ENCODE data around the gene CLBA1.

CLBA1 gene

DNA sequence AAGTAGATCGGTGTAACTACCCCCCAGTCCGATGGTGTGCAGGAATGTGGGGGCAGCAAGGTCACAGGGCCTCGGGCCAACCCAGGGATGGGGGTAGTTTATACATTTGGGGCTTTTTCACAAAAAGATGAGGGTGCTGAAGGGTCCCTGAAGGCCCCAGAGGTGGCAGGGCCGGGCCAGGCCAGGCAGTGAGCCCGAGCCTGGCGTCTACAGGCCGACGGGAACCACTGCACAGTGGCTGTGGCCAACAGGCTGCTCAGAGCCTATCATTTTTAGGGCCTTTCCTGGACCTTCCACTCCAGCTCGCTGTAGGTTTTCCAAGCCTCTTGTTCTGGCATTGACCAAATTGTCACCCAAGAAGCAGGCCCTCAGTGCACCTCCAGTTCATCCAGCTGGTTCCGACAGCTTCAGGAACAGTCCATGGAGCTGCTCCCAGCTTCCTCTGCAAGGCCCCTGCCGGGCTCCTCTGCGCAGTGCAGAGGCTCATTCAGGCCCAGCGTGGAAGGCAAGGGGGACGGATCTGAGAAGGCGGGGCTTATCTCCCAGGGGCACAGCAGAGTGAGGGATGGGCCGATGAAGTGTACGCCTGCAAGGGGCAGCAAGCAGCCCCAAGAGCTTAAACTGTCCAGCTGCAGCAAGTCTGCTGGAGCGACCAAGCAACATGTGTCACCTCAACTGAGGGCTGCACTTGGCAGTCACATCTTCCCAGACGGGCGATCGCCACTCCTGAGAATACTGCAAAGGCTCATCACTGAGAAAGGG lies 21.4 kb downstream of the CLBA1 start:
- DNase-seq: no peak

DNA sequence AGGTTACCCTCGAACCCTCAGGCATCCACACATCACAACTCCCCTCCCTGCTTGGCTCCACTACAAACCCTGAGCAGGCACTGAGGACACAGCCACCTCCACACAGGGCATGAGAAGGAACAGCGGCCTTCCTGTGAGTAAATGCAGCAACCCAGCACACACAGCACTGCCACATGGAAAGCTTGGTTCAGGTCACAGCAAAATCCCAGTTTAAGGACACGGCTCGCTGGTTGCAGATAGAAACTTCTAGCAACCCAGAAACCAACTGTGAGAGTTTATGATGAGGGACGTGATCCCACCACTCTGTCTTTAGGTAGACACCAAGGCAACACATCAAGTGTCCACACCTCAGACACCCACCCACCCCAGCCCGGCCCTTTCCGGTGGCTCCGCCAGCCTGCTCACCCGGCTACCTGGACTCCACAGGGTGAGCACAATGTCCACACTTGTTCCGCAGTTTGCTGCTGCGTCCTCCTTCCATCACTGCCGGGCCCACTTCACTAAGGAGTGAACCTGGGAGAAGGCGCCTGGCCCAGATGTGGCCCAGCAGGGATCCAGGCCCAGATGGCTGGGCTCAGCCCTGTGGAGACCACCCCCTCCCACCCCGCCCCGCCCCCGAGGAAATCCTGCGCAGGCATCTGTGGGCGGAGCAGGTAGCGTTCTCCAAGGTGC lies 22.1 kb downstream of the CLBA1 start:
- DNase-seq: no peak

GRCh38 chr14:105010106-105010505 lies 24.5 kb downstream of the CLBA1 start:
- DNase-seq: no peak

GRCh38 chr14:105010891-105011291 lies 25.3 kb downstream of the CLBA1 start:
- DNase-seq: no peak

- DNase-seq: no peak
These were observed 25.9 kb downstream of the CLBA1 start for GRCh38 chr14:105011312-105011990.

GRCh38 chr14:105012171-105012985 lies 26.8 kb downstream of the CLBA1 start:
- DNase-seq: no peak

- no peak for DNase-seq
These were observed 27.7 kb downstream of the CLBA1 start for GRCh38 chr14:105013150-105013785.

GRCh38 chr14:105014032-105014431 lies 28.4 kb downstream of the CLBA1 start:
- no peak for DNase-seq

DNA sequence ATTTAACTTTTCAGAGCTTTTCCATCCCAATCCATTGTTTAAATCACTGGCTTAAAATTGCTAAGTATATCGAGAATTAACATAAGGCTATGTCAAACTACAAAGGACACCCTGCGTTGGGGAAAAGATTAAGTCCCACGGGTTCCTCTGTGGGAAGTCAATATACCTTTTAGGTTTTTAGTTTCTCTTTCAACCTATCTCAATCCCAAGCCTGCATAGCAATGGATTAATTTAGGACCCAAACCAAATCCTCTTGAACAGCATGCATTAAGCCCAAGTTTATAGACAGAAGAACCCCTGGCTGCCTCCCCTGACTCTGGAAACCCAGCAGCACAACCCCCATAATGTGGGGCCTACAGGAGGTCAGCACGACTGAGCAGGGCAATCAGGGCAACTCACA lies 29.0 kb downstream of the CLBA1 start:
- DNase-seq: no peak

- DNase-seq: no peak
These were observed 29.7 kb downstream of the CLBA1 start for GRCh38 chr14:105015242-105015641.

GRCh38 chr14:105015905-105016304 lies 30.3 kb downstream of the CLBA1 start:
- DNase-seq: no peak

DNA sequence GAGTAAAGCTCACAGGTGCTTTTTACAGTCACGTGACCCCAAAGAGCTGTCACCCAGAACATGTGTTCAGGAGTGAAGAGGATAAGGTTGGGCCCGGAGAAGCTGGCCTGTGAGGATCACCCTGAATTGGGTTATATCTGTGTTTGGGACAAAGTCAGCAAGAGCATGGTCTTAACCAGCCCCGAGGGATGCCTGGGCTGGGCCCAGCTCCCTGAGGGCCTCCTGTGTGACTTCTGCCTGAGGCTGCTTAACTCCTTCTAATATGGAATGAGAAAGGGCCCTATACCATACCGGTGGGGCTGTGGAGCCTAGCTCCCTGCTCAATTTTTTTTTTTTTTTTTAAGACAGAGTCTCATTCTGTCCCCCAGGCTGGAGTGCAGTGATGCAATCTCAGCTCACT lies 32.8 kb downstream of the CLBA1 start:
- no peak for DNase-seq

GRCh38 chr14:105019861-105020814 lies 34.5 kb downstream of the CLBA1 start:
- DNase-seq: peak; percentile 68

- DNase-seq: peak; percentile 98
These were observed 35.4 kb downstream of the CLBA1 start, which contains the start of gene CDCA4 for GRCh38 chr14:105020815-105021655. Gene CDCA4 (minus strand): TSS chr14:105021083. CDS start chr14:105011929, 9,154 bp downstream.

DNA sequence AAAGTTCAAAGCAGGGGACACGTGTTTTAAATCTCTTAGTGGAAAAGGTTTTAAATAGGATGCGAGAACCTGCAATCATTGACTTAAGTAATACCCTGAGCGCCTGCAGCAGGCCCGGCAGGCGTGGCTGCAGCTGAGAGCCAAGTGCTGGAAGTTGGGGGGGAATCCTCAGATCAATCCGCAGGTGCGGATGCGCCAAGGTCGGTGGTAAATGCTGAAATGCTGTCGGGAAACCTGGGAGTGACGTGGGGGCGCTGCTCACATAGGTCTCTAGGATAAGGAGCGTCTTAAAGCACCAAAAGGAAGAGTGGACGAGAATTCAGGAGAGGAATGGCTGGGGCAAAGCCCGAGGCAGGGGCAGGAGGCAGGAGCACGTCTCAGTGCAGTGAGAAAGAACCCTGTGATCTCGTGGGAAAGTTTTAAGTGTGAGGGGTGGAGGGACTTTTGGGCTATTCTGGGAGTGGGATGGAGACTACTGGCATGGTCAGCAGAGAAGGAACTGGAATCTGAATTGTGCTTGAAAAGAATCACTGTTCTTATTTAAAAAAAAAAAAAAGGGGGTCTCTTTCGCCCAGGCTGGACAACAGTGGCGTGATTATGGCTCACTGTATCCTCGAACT lies 36.2 kb downstream of the CLBA1 start:
- peak; percentile 66 for DNase-seq

- no peak for DNase-seq
These were observed 36.7 kb downstream of the CLBA1 start for GRCh38 chr14:105022276-105022670.

GRCh38 chr14:105023144-105023543 lies 37.6 kb downstream of the CLBA1 start:
- DNase-seq: no peak

DNA sequence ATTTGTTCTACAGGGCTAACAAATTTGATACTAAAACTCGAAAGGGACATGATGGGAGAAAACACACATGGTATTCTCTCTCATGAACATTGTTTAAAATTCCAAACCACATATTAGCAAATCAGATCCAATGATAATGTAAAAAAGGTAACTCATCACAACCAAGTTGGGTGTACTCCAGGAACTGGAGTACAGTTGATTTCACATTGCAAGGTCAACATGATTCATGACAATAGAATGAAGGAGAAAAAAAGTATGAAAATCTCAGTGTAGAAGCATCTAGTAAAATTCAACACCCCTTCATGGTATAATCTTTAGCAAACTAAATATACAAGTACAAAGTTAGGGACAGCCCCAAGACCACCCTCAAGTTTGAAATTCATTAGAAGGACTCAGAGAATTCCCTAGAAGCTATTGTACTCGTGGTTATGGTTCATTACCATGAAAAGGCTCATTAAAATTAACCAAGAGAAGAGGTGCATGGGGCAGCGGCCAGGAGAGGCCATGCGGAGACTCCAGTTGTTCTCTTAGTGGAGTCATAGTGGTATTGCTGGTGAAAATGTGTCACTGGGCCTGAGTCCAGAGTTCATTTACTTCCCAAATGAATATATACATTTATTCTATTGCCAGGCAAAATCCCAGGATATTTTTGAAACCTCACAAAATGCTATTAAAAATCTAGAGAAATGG lies 38.3 kb downstream of the CLBA1 start:
- DNase-seq: no peak

DNA sequence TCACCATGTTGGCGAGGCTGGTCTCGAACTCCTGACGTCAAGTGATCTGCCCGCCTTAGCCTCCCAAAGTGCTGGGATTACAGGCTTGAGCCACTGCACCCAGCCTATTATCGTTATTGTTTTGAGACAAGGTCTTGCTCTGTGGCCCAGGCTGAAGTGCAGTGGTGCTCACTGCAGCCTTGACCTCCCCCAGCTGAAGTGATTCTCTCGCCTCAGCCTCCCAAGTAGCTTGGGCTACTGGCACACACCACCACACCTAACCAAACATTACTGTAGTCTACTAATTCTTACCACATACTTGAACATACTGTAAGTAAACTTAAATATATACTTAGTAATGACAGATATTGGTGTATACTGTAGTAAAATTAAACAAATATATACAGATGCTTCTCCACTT lies 39.8 kb downstream of the CLBA1 start:
- DNase-seq: no peak

Measured in stimulated activated CD4-positive, alpha-beta T cell treated with anti-CD3 and anti-CD28 coated beads, Interleukin-15, amount 100 ng/mL, for 24 hours (primary cell).